GM23338 (cell line): Measurements from ENCODE around the gene NPSR1. TPM values are rescaled to one million over a fixed set of nuclear protein-coding genes. Genes with fewer than 3 reads are reported as not detected.

Experiments used
- ATAC-seq: fragments of 200-7000 bp; cut with Tn5 transposase; 3 replicates; pipeline ENCODE4 v1.9.1; 2020
- DNase-seq: peaks from one replicate; pipeline ENCODE4 v3.0.0-alpha.2; 2015; ENCODE audit warnings: low spot score
- H2AFZ ChIP-seq: fragments of 200-600 bp; sonication (generic); 2 replicates; pipeline ENCODE4 v1.8.0; 2016; ENCODE audit warnings: antibody characterized with exemption, mild to moderate bottlenecking, moderate library complexity
- H3F3A ChIP-seq: fragments of 200-600 bp; sonication (generic); replicated peaks from 2 replicates; pipeline ENCODE4 v1.8.0; 2017; ENCODE audit warnings: antibody characterized with exemption, mixed run types, low read depth
- H3K27ac ChIP-seq: fragments of 200-600 bp; sonication (generic); 2 replicates; pipeline ENCODE4 v1.6.1; 2016; ENCODE audit warnings: low read depth
- H3K27me3 ChIP-seq: fragments of 200-600 bp; sonication (generic); 2 replicates; pipeline ENCODE4 v1.8.0; 2016; ENCODE audit warnings: mild to moderate bottlenecking, mixed run types, moderate library complexity; ENCODE audit not compliant: insufficient read depth
- H3K36me3 ChIP-seq: fragments of 200-600 bp; sonication (generic); 2 replicates; pipeline ENCODE4 v1.8.0; 2016; ENCODE audit warnings: mild to moderate bottlenecking; ENCODE audit not compliant: insufficient read depth
- H3K4me1 ChIP-seq: fragments of 200-600 bp; sonication (generic); 2 replicates; pipeline ENCODE4 v1.8.0; 2016; ENCODE audit warnings: mild to moderate bottlenecking, moderate library complexity; ENCODE audit not compliant: insufficient read depth
- H3K4me2 ChIP-seq: fragments of 200-600 bp; sonication (generic); 2 replicates; pipeline ENCODE4 v1.7.1; 2017; ENCODE audit warnings: mixed run types
- H3K4me3 ChIP-seq: fragments of 200-600 bp; sonication (generic); 2 replicates; pipeline ENCODE4 v1.6.1; 2016; ENCODE audit warnings: mixed run types
- H3K79me2 ChIP-seq: fragments of 200-600 bp; sonication (generic); replicated peaks from 2 replicates; pipeline ENCODE4 v1.8.0; 2017; ENCODE audit warnings: mild to moderate bottlenecking; ENCODE audit not compliant: insufficient read depth
- H3K9me2 ChIP-seq: fragments of 200-600 bp; sonication (generic); 2 replicates; pipeline ENCODE4 v1.8.0; 2017; ENCODE audit not compliant: insufficient read depth
- H4K20me1 ChIP-seq: fragments of 200-600 bp; sonication (generic); replicated peaks from 2 replicates; pipeline ENCODE4 v1.8.0; 2017; ENCODE audit warnings: mild to moderate bottlenecking; ENCODE audit not compliant: insufficient read depth
- H3K27ac Mint-ChIP-seq: 2 replicates; pipeline ENCODE4 v1.8.0; 2020; ENCODE audit warnings: inconsistent platforms, mild to moderate bottlenecking, moderate library complexity, mixed read lengths
- H3K27me3 Mint-ChIP-seq: 3 replicates; pipeline ENCODE4 v1.8.0; 2022; ENCODE audit warnings: low read depth, mild to moderate bottlenecking, moderate library complexity, mixed read lengths, inconsistent platforms; ENCODE audit not compliant: insufficient read depth, poor library complexity
- H3K36me3 Mint-ChIP-seq: 3 replicates; pipeline ENCODE4 v1.8.0; 2021; ENCODE audit warnings: low read depth, mild to moderate bottlenecking, inconsistent platforms, moderate library complexity, mixed read lengths
- H3K4me1 Mint-ChIP-seq: 3 replicates; pipeline ENCODE4 v1.8.0; 2020; ENCODE audit warnings: mild to moderate bottlenecking, inconsistent platforms, mixed read lengths
- H3K4me3 Mint-ChIP-seq: 3 replicates; pipeline ENCODE4 v1.8.0; 2021; ENCODE audit warnings: moderate library complexity, mild to moderate bottlenecking, inconsistent platforms, mixed read lengths
- H3K9me3 Mint-ChIP-seq: 3 replicates; pipeline ENCODE4 v1.8.0; 2020; ENCODE audit warnings: moderate library complexity, mild to moderate bottlenecking, inconsistent platforms, mixed read lengths
- CREB1 ChIP-seq: fragments of 250-450 bp; sonication (Bioruptor Pico); IDR thresholded peaks from 2 replicates; pipeline ENCODE4 v1.5.0; 2020; ENCODE audit warnings: low read depth, mild to moderate bottlenecking, moderate library complexity
- EZH2 ChIP-seq: fragments of 200-600 bp; sonication (generic); IDR thresholded peaks from one replicate; pipeline ENCODE4 v1.8.0; 2017; ENCODE audit warnings: antibody characterized with exemption, mild to moderate bottlenecking, low read depth; ENCODE audit not compliant: unreplicated experiment
- EZH2phosphoT487 ChIP-seq: fragments of 200-600 bp; sonication (generic); IDR thresholded peaks from one replicate; pipeline ENCODE4 v1.8.1; 2018; ENCODE audit warnings: antibody characterized with exemption; ENCODE audit not compliant: unreplicated experiment
- JUNB ChIP-seq: IDR thresholded peaks from one replicate; pipeline ENCODE4 v1.6.1; 2016; ENCODE audit warnings: antibody characterized with exemption; ENCODE audit not compliant: unreplicated experiment
- NANOG ChIP-seq: IDR thresholded peaks from 2 replicates; pipeline ENCODE4 v1.6.1; 2016; ENCODE audit warnings: antibody characterized with exemption, borderline replicate concordance
- POLR2AphosphoS5 ChIP-seq: IDR thresholded peaks from 2 replicates; pipeline ENCODE4 v1.6.1; 2016; ENCODE audit warnings: antibody characterized with exemption, low read depth
- STAT1 ChIP-seq: IDR thresholded peaks from one replicate; pipeline ENCODE4 v1.6.1; 2016; ENCODE audit warnings: antibody characterized with exemption; ENCODE audit not compliant: unreplicated experiment
- ZNF114 ChIP-seq: fragments of 250-450 bp; sonication (Bioruptor Pico); IDR thresholded peaks from 2 replicates; pipeline ENCODE4 v1.5.0; 2020; ENCODE audit warnings: mild to moderate bottlenecking, moderate library complexity
- ZNF331 ChIP-seq: fragments of 250-450 bp; sonication (Bioruptor Pico); IDR thresholded peaks from 2 replicates; pipeline ENCODE4 v1.5.0; 2020; ENCODE audit warnings: low read depth, mild to moderate bottlenecking, moderate library complexity
- polyA plus RNA-seq: library from polyadenylated mRNA; unstranded; fragments of >200 nt; fragmentation: Nextera tagmentation; extraction: Ambion mirVana; gene quantifications from 2 replicates; pipeline ENCODE4 v1.2.1, GENCODE V29; 2016
- total RNA-seq: library from RNA; depleted of rRNA; stranded (reverse); fragments of >200 nt; shearing (Covaris generic); gene quantifications from 2 replicates; pipeline ENCODE4 v1.2.3, GENCODE V29; 2014
- TF ChIP-seq, protein P1 (sequence below), 2 experiments: fragments of 200-600 bp in 1 of 2; sonication (generic) in 1 of 2; conservative IDR thresholded peaks; 2 replicates each; pipeline versions ENCODE4 v1.5.1 to v1.6.1; 2016 to 2017; ENCODE audit warnings: antibody characterized with exemption in 2 of 2, low read depth in 2 of 2, mild to moderate bottlenecking in 2 of 2, moderate library complexity in 1 of 2
- TF ChIP-seq, protein P2 (sequence below): fragments of 250-450 bp; sonication (Bioruptor Pico); IDR thresholded peaks from 2 replicates; pipeline ENCODE4 v1.5.0; 2020; ENCODE audit warnings: mild to moderate bottlenecking, moderate library complexity
- TF ChIP-seq, protein P3 (sequence below): IDR thresholded peaks from one replicate; pipeline ENCODE4 v1.6.1; 2018; ENCODE audit warnings: antibody characterized with exemption; ENCODE audit not compliant: unreplicated experiment
- TF ChIP-seq, protein P4 (sequence below): IDR thresholded peaks from 2 replicates; pipeline ENCODE4 v1.6.1; 2016; ENCODE audit warnings: antibody characterized with exemption

Gene NPSR1
- total and polyA plus RNA-seq, 2 experiments from 2014 or later = not detected

DNA sequence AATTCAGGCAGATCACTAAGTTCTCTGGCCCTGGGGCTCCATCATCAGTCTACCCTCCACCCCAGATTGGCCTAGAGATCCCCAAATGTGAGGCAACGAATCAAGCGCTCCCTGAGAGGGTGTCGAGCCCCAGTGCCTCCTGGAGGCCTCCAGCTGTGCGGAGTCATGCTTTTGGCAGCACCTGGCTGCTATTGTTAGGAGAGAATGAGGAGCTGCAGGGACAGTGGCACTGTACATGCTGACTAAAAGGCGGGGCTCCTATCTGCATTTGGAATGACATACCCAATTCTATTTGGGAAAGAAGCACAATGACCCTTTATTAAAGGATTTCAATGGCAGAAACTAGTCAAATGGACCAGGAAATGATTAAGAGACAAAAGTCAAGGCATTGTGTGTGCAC is 217.5 kb downstream of the NPSR1 start:
- Histone ChIP-seq H3K27me3 (no peaks in the 10 kb centered on the region), H3K4me3 (no peak overlapping the region), H3K79me2 (no peaks in the 10 kb centered on the region), H3K9me2 (no peaks in the 10 kb centered on the region), H3F3A (no peaks in the 10 kb centered on the region), H2AFZ (no peak overlapping the region), H3K4me1 (peaks cover 7% of the 10 kb centered on the region; the same call in 1 of the 2 replicates), H3K36me3 (no peaks in the 10 kb centered on the region), H4K20me1 (no peaks in the 10 kb centered on the region), H3K27ac (no peak overlapping the region), H3K4me2 (no peak overlapping the region)
- TF ChIP-seq ZNF331 (CRISPR knock-in tag) (no peak), EZH2 (no peak), CREB1 (CRISPR knock-in tag) (no peak), ZNF114 (no peak), EZH2phosphoT487 (no peak), NANOG (no peak), POLR2AphosphoS5 (no peak), STAT1 (no peak), JUNB (no peak)
- TF ChIP-seq, protein P1, sequence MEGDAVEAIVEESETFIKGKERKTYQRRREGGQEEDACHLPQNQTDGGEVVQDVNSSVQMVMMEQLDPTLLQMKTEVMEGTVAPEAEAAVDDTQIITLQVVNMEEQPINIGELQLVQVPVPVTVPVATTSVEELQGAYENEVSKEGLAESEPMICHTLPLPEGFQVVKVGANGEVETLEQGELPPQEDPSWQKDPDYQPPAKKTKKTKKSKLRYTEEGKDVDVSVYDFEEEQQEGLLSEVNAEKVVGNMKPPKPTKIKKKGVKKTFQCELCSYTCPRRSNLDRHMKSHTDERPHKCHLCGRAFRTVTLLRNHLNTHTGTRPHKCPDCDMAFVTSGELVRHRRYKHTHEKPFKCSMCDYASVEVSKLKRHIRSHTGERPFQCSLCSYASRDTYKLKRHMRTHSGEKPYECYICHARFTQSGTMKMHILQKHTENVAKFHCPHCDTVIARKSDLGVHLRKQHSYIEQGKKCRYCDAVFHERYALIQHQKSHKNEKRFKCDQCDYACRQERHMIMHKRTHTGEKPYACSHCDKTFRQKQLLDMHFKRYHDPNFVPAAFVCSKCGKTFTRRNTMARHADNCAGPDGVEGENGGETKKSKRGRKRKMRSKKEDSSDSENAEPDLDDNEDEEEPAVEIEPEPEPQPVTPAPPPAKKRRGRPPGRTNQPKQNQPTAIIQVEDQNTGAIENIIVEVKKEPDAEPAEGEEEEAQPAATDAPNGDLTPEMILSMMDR (conservative IDR thresholded peaks at IDR 0.05; ENCODE audit: low read depth in 2 of 2) = no peak
- TF ChIP-seq, protein P2, sequence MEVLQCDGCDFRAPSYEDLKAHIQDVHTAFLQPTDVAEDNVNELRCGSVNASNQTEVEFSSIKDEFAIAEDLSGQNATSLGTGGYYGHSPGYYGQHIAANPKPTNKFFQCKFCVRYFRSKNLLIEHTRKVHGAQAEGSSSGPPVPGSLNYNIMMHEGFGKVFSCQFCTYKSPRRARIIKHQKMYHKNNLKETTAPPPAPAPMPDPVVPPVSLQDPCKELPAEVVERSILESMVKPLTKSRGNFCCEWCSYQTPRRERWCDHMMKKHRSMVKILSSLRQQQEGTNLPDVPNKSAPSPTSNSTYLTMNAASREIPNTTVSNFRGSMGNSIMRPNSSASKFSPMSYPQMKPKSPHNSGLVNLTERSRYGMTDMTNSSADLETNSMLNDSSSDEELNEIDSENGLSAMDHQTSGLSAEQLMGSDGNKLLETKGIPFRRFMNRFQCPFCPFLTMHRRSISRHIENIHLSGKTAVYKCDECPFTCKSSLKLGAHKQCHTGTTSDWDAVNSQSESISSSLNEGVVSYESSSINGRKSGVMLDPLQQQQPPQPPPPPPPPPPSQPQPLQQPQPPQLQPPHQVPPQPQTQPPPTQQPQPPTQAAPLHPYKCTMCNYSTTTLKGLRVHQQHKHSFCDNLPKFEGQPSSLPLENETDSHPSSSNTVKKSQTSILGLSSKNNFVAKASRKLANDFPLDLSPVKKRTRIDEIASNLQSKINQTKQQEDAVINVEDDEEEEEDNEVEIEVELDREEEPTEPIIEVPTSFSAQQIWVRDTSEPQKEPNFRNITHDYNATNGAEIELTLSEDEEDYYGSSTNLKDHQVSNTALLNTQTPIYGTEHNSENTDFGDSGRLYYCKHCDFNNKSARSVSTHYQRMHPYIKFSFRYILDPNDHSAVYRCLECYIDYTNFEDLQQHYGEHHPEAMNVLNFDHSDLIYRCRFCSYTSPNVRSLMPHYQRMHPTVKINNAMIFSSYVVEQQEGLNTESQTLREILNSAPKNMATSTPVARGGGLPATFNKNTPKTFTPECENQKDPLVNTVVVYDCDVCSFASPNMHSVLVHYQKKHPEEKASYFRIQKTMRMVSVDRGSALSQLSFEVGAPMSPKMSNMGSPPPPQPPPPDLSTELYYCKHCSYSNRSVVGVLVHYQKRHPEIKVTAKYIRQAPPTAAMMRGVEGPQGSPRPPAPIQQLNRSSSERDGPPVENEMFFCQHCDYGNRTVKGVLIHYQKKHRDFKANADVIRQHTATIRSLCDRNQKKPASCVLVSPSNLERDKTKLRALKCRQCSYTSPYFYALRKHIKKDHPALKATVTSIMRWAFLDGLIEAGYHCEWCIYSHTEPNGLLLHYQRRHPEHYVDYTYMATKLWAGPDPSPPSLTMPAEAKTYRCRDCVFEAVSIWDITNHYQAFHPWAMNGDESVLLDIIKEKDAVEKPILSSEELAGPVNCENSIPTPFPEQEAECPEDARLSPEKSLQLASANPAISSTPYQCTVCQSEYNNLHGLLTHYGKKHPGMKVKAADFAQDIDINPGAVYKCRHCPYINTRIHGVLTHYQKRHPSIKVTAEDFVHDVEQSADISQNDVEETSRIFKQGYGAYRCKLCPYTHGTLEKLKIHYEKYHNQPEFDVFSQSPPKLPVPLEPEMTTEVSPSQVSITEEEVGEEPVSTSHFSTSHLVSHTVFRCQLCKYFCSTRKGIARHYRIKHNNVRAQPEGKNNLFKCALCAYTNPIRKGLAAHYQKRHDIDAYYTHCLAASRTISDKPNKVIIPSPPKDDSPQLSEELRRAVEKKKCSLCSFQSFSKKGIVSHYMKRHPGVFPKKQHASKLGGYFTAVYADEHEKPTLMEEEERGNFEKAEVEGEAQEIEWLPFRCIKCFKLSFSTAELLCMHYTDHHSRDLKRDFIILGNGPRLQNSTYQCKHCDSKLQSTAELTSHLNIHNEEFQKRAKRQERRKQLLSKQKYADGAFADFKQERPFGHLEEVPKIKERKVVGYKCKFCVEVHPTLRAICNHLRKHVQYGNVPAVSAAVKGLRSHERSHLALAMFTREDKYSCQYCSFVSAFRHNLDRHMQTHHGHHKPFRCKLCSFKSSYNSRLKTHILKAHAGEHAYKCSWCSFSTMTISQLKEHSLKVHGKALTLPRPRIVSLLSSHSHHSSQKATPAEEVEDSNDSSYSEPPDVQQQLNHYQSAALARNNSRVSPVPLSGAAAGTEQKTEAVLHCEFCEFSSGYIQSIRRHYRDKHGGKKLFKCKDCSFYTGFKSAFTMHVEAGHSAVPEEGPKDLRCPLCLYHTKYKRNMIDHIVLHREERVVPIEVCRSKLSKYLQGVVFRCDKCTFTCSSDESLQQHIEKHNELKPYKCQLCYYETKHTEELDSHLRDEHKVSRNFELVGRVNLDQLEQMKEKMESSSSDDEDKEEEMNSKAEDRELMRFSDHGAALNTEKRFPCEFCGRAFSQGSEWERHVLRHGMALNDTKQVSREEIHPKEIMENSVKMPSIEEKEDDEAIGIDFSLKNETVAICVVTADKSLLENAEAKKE (CRISPR knock-in tag) = no peak
- TF ChIP-seq, protein P3, sequence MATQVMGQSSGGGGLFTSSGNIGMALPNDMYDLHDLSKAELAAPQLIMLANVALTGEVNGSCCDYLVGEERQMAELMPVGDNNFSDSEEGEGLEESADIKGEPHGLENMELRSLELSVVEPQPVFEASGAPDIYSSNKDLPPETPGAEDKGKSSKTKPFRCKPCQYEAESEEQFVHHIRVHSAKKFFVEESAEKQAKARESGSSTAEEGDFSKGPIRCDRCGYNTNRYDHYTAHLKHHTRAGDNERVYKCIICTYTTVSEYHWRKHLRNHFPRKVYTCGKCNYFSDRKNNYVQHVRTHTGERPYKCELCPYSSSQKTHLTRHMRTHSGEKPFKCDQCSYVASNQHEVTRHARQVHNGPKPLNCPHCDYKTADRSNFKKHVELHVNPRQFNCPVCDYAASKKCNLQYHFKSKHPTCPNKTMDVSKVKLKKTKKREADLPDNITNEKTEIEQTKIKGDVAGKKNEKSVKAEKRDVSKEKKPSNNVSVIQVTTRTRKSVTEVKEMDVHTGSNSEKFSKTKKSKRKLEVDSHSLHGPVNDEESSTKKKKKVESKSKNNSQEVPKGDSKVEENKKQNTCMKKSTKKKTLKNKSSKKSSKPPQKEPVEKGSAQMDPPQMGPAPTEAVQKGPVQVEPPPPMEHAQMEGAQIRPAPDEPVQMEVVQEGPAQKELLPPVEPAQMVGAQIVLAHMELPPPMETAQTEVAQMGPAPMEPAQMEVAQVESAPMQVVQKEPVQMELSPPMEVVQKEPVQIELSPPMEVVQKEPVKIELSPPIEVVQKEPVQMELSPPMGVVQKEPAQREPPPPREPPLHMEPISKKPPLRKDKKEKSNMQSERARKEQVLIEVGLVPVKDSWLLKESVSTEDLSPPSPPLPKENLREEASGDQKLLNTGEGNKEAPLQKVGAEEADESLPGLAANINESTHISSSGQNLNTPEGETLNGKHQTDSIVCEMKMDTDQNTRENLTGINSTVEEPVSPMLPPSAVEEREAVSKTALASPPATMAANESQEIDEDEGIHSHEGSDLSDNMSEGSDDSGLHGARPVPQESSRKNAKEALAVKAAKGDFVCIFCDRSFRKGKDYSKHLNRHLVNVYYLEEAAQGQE = no peak
- TF ChIP-seq, protein P4, sequence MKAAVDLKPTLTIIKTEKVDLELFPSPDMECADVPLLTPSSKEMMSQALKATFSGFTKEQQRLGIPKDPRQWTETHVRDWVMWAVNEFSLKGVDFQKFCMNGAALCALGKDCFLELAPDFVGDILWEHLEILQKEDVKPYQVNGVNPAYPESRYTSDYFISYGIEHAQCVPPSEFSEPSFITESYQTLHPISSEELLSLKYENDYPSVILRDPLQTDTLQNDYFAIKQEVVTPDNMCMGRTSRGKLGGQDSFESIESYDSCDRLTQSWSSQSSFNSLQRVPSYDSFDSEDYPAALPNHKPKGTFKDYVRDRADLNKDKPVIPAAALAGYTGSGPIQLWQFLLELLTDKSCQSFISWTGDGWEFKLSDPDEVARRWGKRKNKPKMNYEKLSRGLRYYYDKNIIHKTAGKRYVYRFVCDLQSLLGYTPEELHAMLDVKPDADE = no peak
- Mint-ChIP-seq H3K9me3 (peaks cover 7% of the 10 kb centered on the region), H3K27me3 (peaks cover 3% of the 10 kb centered on the region), H3K27ac (no peak overlapping the region), H3K36me3 (no peaks in the 10 kb centered on the region; the same call in 1 of the 3 replicates), H3K4me1 (peaks cover 32% of the 10 kb centered on the region), H3K4me3 (no peak overlapping the region)
- ATAC-seq (no peak), DNase-seq (no peak)
